ENCODE results near the gene EYA2.

GRCh38 chr20:46897328-46897880, 2.8 kb downstream of the EYA2 start:
- TF ChIP-seq CTCF (IDR thresholded peaks at IDR 0.05; ENCODE audit: low read depth, low read length) (no peak), POLR2A (IDR thresholded peaks at IDR 0.05; ENCODE audit: extremely low read depth, insufficient read length) (no peak), MAX (IDR thresholded peaks at IDR 0.05; ENCODE audit: low read depth, low read length) (no peak)

All from NB4 (cell line).